ENCODE measurements around the gene RSRC1.

- no peak for TF ChIP-seq CTCF (IDR thresholded peaks at IDR 0.05; ENCODE audit: low read depth, low read length)
- no peak for TF ChIP-seq EZH2phosphoT487 (IDR thresholded peaks at IDR 0.05; ENCODE audit: low read depth)
These were observed 169.7 kb downstream of the RSRC1 start for GRCh38 chr3:158279609-158280008.
